Measurements from ENCODE around the gene RBL2.
A peak's percentile ranks its signal among the peaks of the same experiment; 100 is the strongest.
"Not testable (repeated sequence)": the region's sequence is repeated elsewhere in the genome, so short reads cannot be mapped to it uniquely, and the experiment has no call there.

Gene RBL2

GRCh38 chr16:53434377-53435065, at the start of gene RBL2:
RBL2 (plus strand) TSS chr16:53434471; CDS start chr16:53434557, 86 bp downstream.
- Histone ChIP-seq H3K9me3 (ENCODE audit: control insufficient read depth, insufficient read depth, low read length) (peaks cover 2% of the 10 kb centered on the region; the same call in 1 of the 2 replicates), H3K27ac (ENCODE audit: low read depth, low read length) (peak within 1 kb of the TSS; percentile 79), H3K4me1 (ENCODE audit: control insufficient read depth, insufficient read depth, low read length) (peaks cover 10% of the 10 kb centered on the region), H3K4me3 (ENCODE audit: low read depth, low read length) (peak within 1 kb of the TSS; percentile 87), H3K27me3 (ENCODE audit: control insufficient read depth, insufficient read depth, low read length) (no peaks in the 10 kb centered on the region), H3K9ac (ENCODE audit: low read depth, low read length) (peak within 1 kb of the TSS; percentile 87), H3K36me3 (ENCODE audit: control insufficient read depth, insufficient read depth, low read length) (peaks cover 3% of the 10 kb centered on the region; the same call in 1 of the 2 replicates)

- H3K27me3 ChIP-seq (ENCODE audit: control insufficient read depth, insufficient read depth, low read length); H3K36me3 ChIP-seq (ENCODE audit: control insufficient read depth, insufficient read depth, low read length); H3K4me1 ChIP-seq (ENCODE audit: control insufficient read depth, insufficient read depth, low read length); H3K4me3 ChIP-seq (ENCODE audit: low read depth, low read length); H3K9ac ChIP-seq (ENCODE audit: low read depth, low read length); H3K27ac ChIP-seq (ENCODE audit: low read depth, low read length): not testable (repeated sequence)
- H3K9me3 ChIP-seq (ENCODE audit: control insufficient read depth, insufficient read depth, low read length) = peaks cover 28% of the 10 kb centered on the region
Measured at GRCh38 chr16:53384610-53385009, 49.7 kb upstream of the RBL2 start.

GRCh38 chr16:53404959-53405358, 29.3 kb upstream of the RBL2 start:
- Histone ChIP-seq H3K36me3 (ENCODE audit: control insufficient read depth, insufficient read depth, low read length) (no peaks in the 10 kb centered on the region), H3K27me3 (ENCODE audit: control insufficient read depth, insufficient read depth, low read length) (no peaks in the 10 kb centered on the region), H3K27ac (ENCODE audit: low read depth, low read length) (no peak overlapping the region), H3K4me3 (ENCODE audit: low read depth, low read length) (no peak overlapping the region), H3K4me1 (ENCODE audit: control insufficient read depth, insufficient read depth, low read length) (no peaks in the 10 kb centered on the region), H3K9me3 (ENCODE audit: control insufficient read depth, insufficient read depth, low read length) (no peaks in the 10 kb centered on the region), H3K9ac (ENCODE audit: low read depth, low read length) (no peak overlapping the region)

- H3K9me3 ChIP-seq (ENCODE audit: control insufficient read depth, insufficient read depth, low read length) = no peaks in the 10 kb centered on the region
- no peak overlapping the region for H3K9ac ChIP-seq (ENCODE audit: low read depth, low read length)
- H3K4me3 ChIP-seq (ENCODE audit: low read depth, low read length) = no peak overlapping the region
- H3K27me3 ChIP-seq (ENCODE audit: control insufficient read depth, insufficient read depth, low read length) = no peaks in the 10 kb centered on the region
- H3K27ac ChIP-seq (ENCODE audit: low read depth, low read length) = no peak overlapping the region
- no peaks in the 10 kb centered on the region for H3K36me3 ChIP-seq (ENCODE audit: control insufficient read depth, insufficient read depth, low read length)
- H3K4me1 ChIP-seq (ENCODE audit: control insufficient read depth, insufficient read depth, low read length) = peaks cover 6% of the 10 kb centered on the region
Measured at GRCh38 chr16:53412549-53412948, 21.7 kb upstream of the RBL2 start.

GRCh38 chr16:53413864-53414263, 20.4 kb upstream of the RBL2 start:
- Histone ChIP-seq H3K27me3 (ENCODE audit: control insufficient read depth, insufficient read depth, low read length) (no peaks in the 10 kb centered on the region), H3K4me1 (ENCODE audit: control insufficient read depth, insufficient read depth, low read length) (peaks cover 6% of the 10 kb centered on the region), H3K27ac (ENCODE audit: low read depth, low read length) (no peak overlapping the region), H3K9me3 (ENCODE audit: control insufficient read depth, insufficient read depth, low read length) (no peaks in the 10 kb centered on the region), H3K4me3 (ENCODE audit: low read depth, low read length) (no peak overlapping the region), H3K36me3 (ENCODE audit: control insufficient read depth, insufficient read depth, low read length) (no peaks in the 10 kb centered on the region), H3K9ac (ENCODE audit: low read depth, low read length) (no peak overlapping the region)

GRCh38 chr16:53414381-53414780, 19.9 kb upstream of the RBL2 start:
- Histone ChIP-seq H3K4me1 (ENCODE audit: control insufficient read depth, insufficient read depth, low read length) (peaks cover 6% of the 10 kb centered on the region), H3K9ac (ENCODE audit: low read depth, low read length) (no peak overlapping the region), H3K4me3 (ENCODE audit: low read depth, low read length) (no peak overlapping the region), H3K36me3 (ENCODE audit: control insufficient read depth, insufficient read depth, low read length) (no peaks in the 10 kb centered on the region), H3K9me3 (ENCODE audit: control insufficient read depth, insufficient read depth, low read length) (no peaks in the 10 kb centered on the region), H3K27ac (ENCODE audit: low read depth, low read length) (no peak overlapping the region), H3K27me3 (ENCODE audit: control insufficient read depth, insufficient read depth, low read length) (no peaks in the 10 kb centered on the region)

GRCh38 chr16:53415504-53415903, 18.8 kb upstream of the RBL2 start:
- Histone ChIP-seq H3K4me3 (ENCODE audit: low read depth, low read length) (no peak overlapping the region), H3K27me3 (ENCODE audit: control insufficient read depth, insufficient read depth, low read length) (no peaks in the 10 kb centered on the region), H3K27ac (ENCODE audit: low read depth, low read length) (peak overlapping the region; percentile 12), H3K9ac (ENCODE audit: low read depth, low read length) (no peak overlapping the region), H3K9me3 (ENCODE audit: control insufficient read depth, insufficient read depth, low read length) (no peaks in the 10 kb centered on the region), H3K36me3 (ENCODE audit: control insufficient read depth, insufficient read depth, low read length) (no peaks in the 10 kb centered on the region), H3K4me1 (ENCODE audit: control insufficient read depth, insufficient read depth, low read length) (peaks cover 6% of the 10 kb centered on the region)

GRCh38 chr16:53417011-53417410, 17.3 kb upstream of the RBL2 start:
- H3K27ac ChIP-seq (ENCODE audit: low read depth, low read length) = no peak overlapping the region
- H3K4me1 ChIP-seq (ENCODE audit: control insufficient read depth, insufficient read depth, low read length) = peaks cover 6% of the 10 kb centered on the region
- H3K36me3 ChIP-seq (ENCODE audit: control insufficient read depth, insufficient read depth, low read length) = no peaks in the 10 kb centered on the region
- H3K4me3 ChIP-seq (ENCODE audit: low read depth, low read length) = no peak overlapping the region
- H3K9ac ChIP-seq (ENCODE audit: low read depth, low read length) = no peak overlapping the region
- peaks cover 8% of the 10 kb centered on the region for H3K9me3 ChIP-seq (ENCODE audit: control insufficient read depth, insufficient read depth, low read length)
- no peaks in the 10 kb centered on the region for H3K27me3 ChIP-seq (ENCODE audit: control insufficient read depth, insufficient read depth, low read length)

GRCh38 chr16:53417976-53418375, 16.3 kb upstream of the RBL2 start:
- H3K27me3 ChIP-seq (ENCODE audit: control insufficient read depth, insufficient read depth, low read length) = no peaks in the 10 kb centered on the region
- no peaks in the 10 kb centered on the region for H3K36me3 ChIP-seq (ENCODE audit: control insufficient read depth, insufficient read depth, low read length)
- no peak overlapping the region for H3K4me3 ChIP-seq (ENCODE audit: low read depth, low read length)
- H3K4me1 ChIP-seq (ENCODE audit: control insufficient read depth, insufficient read depth, low read length) = peaks cover 6% of the 10 kb centered on the region
- no peak overlapping the region for H3K27ac ChIP-seq (ENCODE audit: low read depth, low read length)
- no peak overlapping the region for H3K9ac ChIP-seq (ENCODE audit: low read depth, low read length)
- peaks cover 15% of the 10 kb centered on the region for H3K9me3 ChIP-seq (ENCODE audit: control insufficient read depth, insufficient read depth, low read length)

GRCh38 chr16:53419383-53419709, 14.9 kb upstream of the RBL2 start:
- H3K9me3 ChIP-seq (ENCODE audit: control insufficient read depth, insufficient read depth, low read length) = peaks cover 29% of the 10 kb centered on the region
- H3K4me3 ChIP-seq (ENCODE audit: low read depth, low read length); H3K36me3 ChIP-seq (ENCODE audit: control insufficient read depth, insufficient read depth, low read length); H3K27me3 ChIP-seq (ENCODE audit: control insufficient read depth, insufficient read depth, low read length); H3K9ac ChIP-seq (ENCODE audit: low read depth, low read length); H3K4me1 ChIP-seq (ENCODE audit: control insufficient read depth, insufficient read depth, low read length); H3K27ac ChIP-seq (ENCODE audit: low read depth, low read length): not testable (repeated sequence)

- no peak overlapping the region for H3K27ac ChIP-seq (ENCODE audit: low read depth, low read length)
Measured at GRCh38 chr16:53421248-53421647, 13.0 kb upstream of the RBL2 start.

More at GRCh38 chr16:53421248-53421647, 13.0 kb upstream of the RBL2 start:
- Histone ChIP-seq H3K9me3 (ENCODE audit: control insufficient read depth, insufficient read depth, low read length) (peaks cover 37% of the 10 kb centered on the region), H3K36me3 (ENCODE audit: control insufficient read depth, insufficient read depth, low read length) (no peaks in the 10 kb centered on the region), H3K9ac (ENCODE audit: low read depth, low read length) (no peak overlapping the region), H3K4me1 (ENCODE audit: control insufficient read depth, insufficient read depth, low read length) (no peaks in the 10 kb centered on the region), H3K4me3 (ENCODE audit: low read depth, low read length) (no peak overlapping the region), H3K27me3 (ENCODE audit: control insufficient read depth, insufficient read depth, low read length) (no peaks in the 10 kb centered on the region)

Measured in HUES48 (cell line).